Testis (tissue), 3 donors: ENCODE measurements around the gene GALNT12. TPM values are rescaled to one million over a fixed set of nuclear protein-coding genes. Genes with fewer than 3 reads are reported as not detected.

ENCODE experiments used
- DNase-seq: peaks from one replicate; pipeline ENCODE4 v3.0.0-alpha.2; 2019
- H3K27ac ChIP-seq, 2 donors: fragments of 200-600 bp; sonication (generic); one replicate each; pipeline ENCODE4 v1.5.1; 2019
- H3K27me3 ChIP-seq: fragments of 200-600 bp; sonication (generic); one replicate; pipeline ENCODE4 v1.5.1; 2019
- H3K36me3 ChIP-seq: fragments of 200-600 bp; sonication (generic); one replicate; pipeline ENCODE4 v1.5.1; 2017; ENCODE audit warnings: low read depth; ENCODE audit errors: missing control alignments
- H3K4me1 ChIP-seq: fragments of 200-600 bp; sonication (generic); one replicate; pipeline ENCODE4 v1.5.1; 2019
- H3K4me3 ChIP-seq, 2 donors: fragments of 200-600 bp; sonication (generic); one replicate each; pipeline ENCODE4 v1.5.1; 2017 to 2019
- H3K9me3 ChIP-seq: fragments of 200-600 bp; sonication (generic); one replicate; pipeline ENCODE4 v1.5.1; 2017
- CTCF ChIP-seq, 3 experiments: fragments of 450-650 bp in 2 of 3; fragments of 200-600 bp in 1 of 3; sonication (generic) in 1 of 3; IDR thresholded peaks; one replicate each; pipeline ENCODE4 v1.5.1; 2016 to 2019; ENCODE audit warnings: antibody characterized with exemption in 3 of 3, mild to moderate bottlenecking in 2 of 3, moderate library complexity in 1 of 3
- POLR2A ChIP-seq: fragments of 450-650 bp; IDR thresholded peaks from one replicate; pipeline ENCODE4 v1.6.1; 2017; ENCODE audit warnings: antibody characterized with exemption, mild to moderate bottlenecking, moderate library complexity
- WGBS, 2 donors: methylation state at CpG; one replicate each; pipeline ENCODE4 v1.1.5; 2018; 5-methylcytosine and 5-hydroxymethylcytosine counted together
- intact Hi-C: fragments of 100-400 bp; cut with DNase I; formaldehyde crosslinking; loops from one replicate; pipeline ENCODE4 v1.15.1; 2023; ENCODE audit warnings: low total_unique reads
- polyA plus RNA-seq: library from polyadenylated mRNA; stranded (reverse); fragments of 350-450 nt; fragmentation: Illumina TruSeq; extraction: RNeasy Lipid Tissue Mini Kit (QIAGEN cat#74804); gene quantifications from one replicate; pipeline ENCODE4 v1.2.3, GENCODE V29; 2014; ENCODE audit warnings: low read depth, low replicate concordance; ENCODE audit not compliant: insufficient read depth
- total RNA-seq, 2 donors: library from RNA; depleted of rRNA; stranded (reverse); fragments of >200 nt; gene quantifications; one replicate each; pipeline ENCODE4 v1.2.3, GENCODE V29; 2016

GALNT12 gene
- total and polyA plus RNA-seq, 3 donors from 2014 or later = 6.9 to 8.0 (median 7.5) TPM

- Histone ChIP-seq H3K9me3 (no peaks in the 10 kb centered on the region), H3K36me3 (no peaks in the 10 kb centered on the region), H3K4me3 (no peak overlapping the region), H3K4me1 (no peaks in the 10 kb centered on the region), H3K27me3 (no peaks in the 10 kb centered on the region), H3K27ac (no peak overlapping the region)
- WGBS, 2 donors = 47 to 83% methylated on average over 2 of the region's 2 CpGs
- intact Hi-C loops = no loop called here
- no peak for TF ChIP-seq POLR2A
- no peak for TF ChIP-seq CTCF (IDR thresholded peaks at IDR 0.05)
- no peak for DNase-seq
These were observed 46.8 kb downstream of the GALNT12 start for GRCh38 chr9:98854266-98854665.

GRCh38 chr9:98855592-98855991 is 48.1 kb downstream of the GALNT12 start:
- no peak for DNase-seq
- no peak overlapping the region for H3K4me3 ChIP-seq
- 100% methylated on average over 1 of the region's 1 CpG for WGBS, 2 donors
- no peaks in the 10 kb centered on the region for H3K36me3 ChIP-seq
- no peaks in the 10 kb centered on the region for H3K9me3 ChIP-seq
- H3K27ac ChIP-seq = no peak overlapping the region
- no peaks in the 10 kb centered on the region for H3K27me3 ChIP-seq
- no peaks in the 10 kb centered on the region for H3K4me1 ChIP-seq
- intact Hi-C loops = no loop called here
- no peak for TF ChIP-seq POLR2A
- no peak for TF ChIP-seq CTCF (IDR thresholded peaks at IDR 0.05)

- Histone ChIP-seq H3K4me1 (peaks cover 3% of the 10 kb centered on the region), H3K27me3 (no peaks in the 10 kb centered on the region), H3K4me3 (no peak overlapping the region), H3K9me3 (no peaks in the 10 kb centered on the region), H3K36me3 (no peaks in the 10 kb centered on the region), H3K27ac (no peak overlapping the region)
- TF ChIP-seq POLR2A (no peak), CTCF (IDR thresholded peaks at IDR 0.05) (no peak)
- WGBS, 2 donors = 40 to 53% methylated on average over 5 of the region's 5 CpGs
- no peak for DNase-seq
- intact Hi-C loops = no loop called here
These were observed 49.5 kb downstream of the GALNT12 start for GRCh38 chr9:98856982-98857381.

- no peaks in the 10 kb centered on the region for H3K9me3 ChIP-seq
- H3K27ac ChIP-seq = no peak overlapping the region
- no peak overlapping the region for H3K4me3 ChIP-seq
- TF ChIP-seq POLR2A = no peak
- no peak for TF ChIP-seq CTCF (IDR thresholded peaks at IDR 0.05)
- intact Hi-C loops = loop anchor here (10.0 kb wide), 1 partner anchor 275 kb away; no protein-coding TSS in a partner anchor
- H3K4me1 ChIP-seq = peaks cover 8% of the 10 kb centered on the region
- 95 to 96% methylated on average over 5 of the region's 5 CpGs for WGBS, 2 donors
- H3K36me3 ChIP-seq = no peaks in the 10 kb centered on the region
- no peak for DNase-seq
- H3K27me3 ChIP-seq = no peaks in the 10 kb centered on the region
These were observed 52.5 kb downstream of the GALNT12 start for GRCh38 chr9:98859941-98860340.

- WGBS, 2 donors = 26 to 58% methylated on average over 5 of the region's 5 CpGs
- intact Hi-C loops = loop anchor here (10.0 kb wide), 1 partner anchor 274 kb away; no protein-coding TSS in a partner anchor
- DNase-seq = peak; percentile 35
- peaks cover 10% of the 10 kb centered on the region for H3K4me1 ChIP-seq
- TF ChIP-seq POLR2A = no peak
- TF ChIP-seq CTCF (IDR thresholded peaks at IDR 0.05) = peak in 1 of 3 experiments; percentile 28
- no peak overlapping the region for H3K4me3 ChIP-seq
- no peaks in the 10 kb centered on the region for H3K36me3 ChIP-seq
- no peak overlapping the region for H3K27ac ChIP-seq
- no peaks in the 10 kb centered on the region for H3K9me3 ChIP-seq
- no peaks in the 10 kb centered on the region for H3K27me3 ChIP-seq
These were observed 53.4 kb downstream of the GALNT12 start for GRCh38 chr9:98860871-98861293.
